GM10248 (cell line): Measurements from ENCODE around the gene PCDHA1.

Experiments used
- CTCF ChIA-PET: fragments of 300-600 bp; sonication (Branson Sonifier 250); formaldehyde crosslinking; extraction: SDS; loops from one replicate; lab custom pipeline; 2021; ENCODE audit warnings: antibody characterized with exemption; lab: Yijun Ruan, JAX
- POLR2A ChIA-PET: fragments of 350-650 bp; sonication (Branson Sonifier 250); formaldehyde crosslinking; extraction: SDS; loops from one replicate; lab custom pipeline; 2020; ENCODE audit warnings: antibody characterized with exemption; lab: Yijun Ruan, JAX
- DNase-seq: peaks from one replicate; pipeline ENCODE4 v3.0.0; 2012; ENCODE audit errors: extremely low spot score
- TF ChIP-seq, protein P1 (sequence below): IDR thresholded peaks from 2 replicates; pipeline ENCODE4 v1.5.1; 2012; ENCODE audit warnings: mild to moderate bottlenecking, low read depth; ENCODE audit errors: extremely low read depth, missing control alignments, control extremely low read depth

Gene PCDHA1

DNA sequence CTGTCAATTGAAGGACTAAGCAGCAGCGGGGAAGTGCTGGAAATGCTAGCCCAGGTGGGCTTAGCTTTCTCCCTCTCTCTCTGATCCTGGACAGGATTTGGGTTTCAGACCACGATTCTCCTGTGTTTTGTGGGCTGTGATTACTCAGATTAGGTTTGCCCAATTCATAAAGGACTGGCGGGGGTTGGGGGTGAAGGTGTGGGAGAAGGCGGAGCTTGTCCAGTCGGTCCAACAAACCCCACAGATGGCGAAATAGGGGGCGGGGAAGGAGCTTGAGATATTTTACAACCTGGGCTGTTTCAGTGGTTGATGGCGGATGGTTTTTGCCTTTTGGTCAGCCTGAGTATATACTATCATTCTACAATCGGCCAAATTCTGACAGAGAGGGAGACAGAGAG is 215.5 kb downstream of the PCDHA1 start:
- TF ChIP-seq, protein P1, sequence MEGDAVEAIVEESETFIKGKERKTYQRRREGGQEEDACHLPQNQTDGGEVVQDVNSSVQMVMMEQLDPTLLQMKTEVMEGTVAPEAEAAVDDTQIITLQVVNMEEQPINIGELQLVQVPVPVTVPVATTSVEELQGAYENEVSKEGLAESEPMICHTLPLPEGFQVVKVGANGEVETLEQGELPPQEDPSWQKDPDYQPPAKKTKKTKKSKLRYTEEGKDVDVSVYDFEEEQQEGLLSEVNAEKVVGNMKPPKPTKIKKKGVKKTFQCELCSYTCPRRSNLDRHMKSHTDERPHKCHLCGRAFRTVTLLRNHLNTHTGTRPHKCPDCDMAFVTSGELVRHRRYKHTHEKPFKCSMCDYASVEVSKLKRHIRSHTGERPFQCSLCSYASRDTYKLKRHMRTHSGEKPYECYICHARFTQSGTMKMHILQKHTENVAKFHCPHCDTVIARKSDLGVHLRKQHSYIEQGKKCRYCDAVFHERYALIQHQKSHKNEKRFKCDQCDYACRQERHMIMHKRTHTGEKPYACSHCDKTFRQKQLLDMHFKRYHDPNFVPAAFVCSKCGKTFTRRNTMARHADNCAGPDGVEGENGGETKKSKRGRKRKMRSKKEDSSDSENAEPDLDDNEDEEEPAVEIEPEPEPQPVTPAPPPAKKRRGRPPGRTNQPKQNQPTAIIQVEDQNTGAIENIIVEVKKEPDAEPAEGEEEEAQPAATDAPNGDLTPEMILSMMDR: no peak
- no peak for DNase-seq
- POLR2A ChIA-PET: no interaction called here
- CTCF ChIA-PET: no interaction called here

DNA sequence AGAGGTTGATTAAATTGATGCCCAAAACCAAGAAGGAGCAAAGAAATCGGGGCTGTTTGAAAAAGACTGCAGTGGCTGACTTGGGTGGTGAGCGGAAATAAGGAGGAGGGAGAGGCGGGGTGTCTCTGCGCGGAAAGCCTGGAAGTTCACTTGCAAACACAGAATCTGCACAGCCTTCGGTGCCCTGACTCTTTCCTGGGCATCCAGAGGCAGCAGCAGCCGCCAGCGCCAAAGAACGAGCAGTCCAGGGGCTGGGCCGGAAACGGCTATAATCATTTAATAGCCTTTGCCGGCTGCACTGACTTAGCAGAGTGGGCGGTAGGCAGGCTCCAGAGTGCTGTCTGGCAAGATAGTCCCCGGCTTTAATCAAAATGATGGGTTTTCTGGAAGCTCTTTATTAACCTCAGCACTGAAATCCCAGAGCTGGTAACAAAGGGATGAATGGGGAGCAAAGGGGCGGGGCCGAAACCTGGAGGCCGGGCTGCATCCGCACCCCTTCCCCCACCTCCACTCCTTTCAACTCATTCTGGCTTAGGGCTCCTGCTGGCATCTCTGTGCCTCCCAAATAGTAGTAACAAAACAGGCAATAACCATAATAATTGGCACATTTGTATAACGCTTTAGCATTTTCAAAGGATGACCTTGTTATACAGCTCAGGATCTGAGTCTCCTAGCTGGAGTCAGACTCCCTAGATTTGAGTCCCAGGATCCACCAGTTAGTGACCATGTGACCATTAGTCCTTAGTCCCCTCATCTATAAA is 216.1 kb downstream of the PCDHA1 start:
- ChIA-PET POLR2A (no interaction called here), CTCF (interaction anchor here (1.5 kb wide), 1 partner anchor 11 kb away, joined by 5 read pairs; no protein-coding TSS in a partner anchor)
- no peak for DNase-seq
- TF ChIP-seq, protein P1: no peak

DNA sequence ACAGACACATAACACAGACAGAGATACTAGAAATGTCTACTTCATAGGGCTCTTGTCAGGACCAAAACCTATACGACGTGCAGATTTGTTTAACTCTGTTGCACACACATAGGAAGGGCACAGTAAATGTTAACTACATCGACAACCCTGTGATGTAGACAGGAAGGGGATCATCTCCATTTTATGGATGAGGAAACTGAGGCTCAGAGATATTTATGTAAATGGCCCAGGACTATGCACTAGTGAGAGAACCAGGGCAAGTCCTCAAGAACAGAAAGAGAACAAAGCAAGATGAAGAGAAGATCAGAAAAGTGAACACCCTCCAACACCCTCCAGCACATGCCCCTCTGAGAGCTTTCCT is 216.6 kb downstream of the PCDHA1 start:
- POLR2A ChIA-PET: no interaction called here
- CTCF ChIA-PET: interaction anchor here (1.5 kb wide), 1 partner anchor 12 kb away, joined by 5 read pairs; no protein-coding TSS in a partner anchor
- TF ChIP-seq, protein P1: no peak

DNA sequence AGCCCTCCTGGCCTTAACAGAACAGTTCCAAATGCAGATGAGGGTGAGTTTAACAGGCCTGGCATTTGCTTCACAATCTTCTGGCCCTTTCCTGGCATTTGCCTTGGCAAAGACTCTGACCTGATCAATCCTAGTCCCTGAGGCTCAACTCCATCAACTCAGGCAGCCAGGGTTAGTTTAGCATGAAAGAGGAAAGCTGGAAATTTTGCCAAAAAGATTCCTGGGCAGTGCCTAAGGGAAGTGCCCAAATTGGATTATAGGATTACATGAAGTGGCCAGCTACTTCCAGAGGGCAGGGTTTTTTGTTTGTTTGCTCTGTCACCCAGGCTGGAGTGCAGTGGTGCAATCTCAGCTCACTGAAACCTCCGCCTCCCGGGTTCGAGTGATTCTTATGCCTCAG is 217.1 kb downstream of the PCDHA1 start:
- CTCF ChIA-PET: interaction anchor here (1.5 kb wide), 1 partner anchor 12 kb away, joined by 5 read pairs; no protein-coding TSS in a partner anchor
- TF ChIP-seq, protein P1: no peak
- DNase-seq: no peak
- POLR2A ChIA-PET: no interaction called here

More for the DNA sequence above, 216.6 kb downstream of the PCDHA1 start:
- DNase-seq: no peak

DNA sequence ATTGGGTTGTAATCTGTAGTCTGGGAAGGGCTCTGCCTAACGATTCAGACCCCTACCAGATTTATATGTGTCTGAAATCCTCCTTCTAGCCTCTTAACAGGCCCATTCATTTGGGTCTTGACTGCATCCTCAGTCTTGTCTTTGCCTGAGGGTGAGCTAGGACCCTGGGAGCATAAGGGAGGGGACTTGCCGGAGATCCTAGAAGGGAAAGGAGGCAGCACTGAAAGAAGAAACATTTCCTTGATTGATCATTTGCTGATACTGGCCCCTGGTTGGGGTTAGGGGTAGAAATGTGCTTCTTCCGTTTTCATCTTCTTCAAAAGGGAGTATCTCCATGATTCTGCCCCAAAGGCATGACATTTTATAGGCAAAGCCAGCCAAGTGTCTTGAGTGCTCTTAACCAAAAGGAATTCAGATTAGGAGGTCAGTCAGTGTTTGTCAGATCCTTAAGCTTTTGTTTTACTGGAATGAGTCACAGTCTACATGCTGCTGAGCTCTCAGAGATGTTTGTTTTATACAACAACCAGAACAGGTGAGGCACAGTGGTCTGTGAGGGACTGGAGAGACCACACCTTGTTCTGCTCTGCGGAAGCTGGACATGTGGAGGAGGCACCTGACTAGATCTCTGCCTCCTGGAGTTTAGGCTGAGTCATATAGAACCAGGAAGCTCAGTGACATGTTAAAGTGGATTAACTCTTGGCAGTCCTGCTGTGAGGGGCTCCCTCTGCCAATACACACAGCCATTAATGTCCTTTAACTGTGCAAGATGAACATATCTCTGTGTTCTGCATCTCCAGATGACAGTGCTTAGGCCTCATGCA is 218.1 kb downstream of the PCDHA1 start:
- POLR2A ChIA-PET: no interaction called here
- DNase-seq: no peak
- TF ChIP-seq, protein P1: no peak
- CTCF ChIA-PET: interaction anchor here (1.2 to 1.5 kb wide), 2 partner anchors 13 to 21 kb away, joined by 3 to 5 read pairs; no protein-coding TSS in a partner anchor

DNA sequence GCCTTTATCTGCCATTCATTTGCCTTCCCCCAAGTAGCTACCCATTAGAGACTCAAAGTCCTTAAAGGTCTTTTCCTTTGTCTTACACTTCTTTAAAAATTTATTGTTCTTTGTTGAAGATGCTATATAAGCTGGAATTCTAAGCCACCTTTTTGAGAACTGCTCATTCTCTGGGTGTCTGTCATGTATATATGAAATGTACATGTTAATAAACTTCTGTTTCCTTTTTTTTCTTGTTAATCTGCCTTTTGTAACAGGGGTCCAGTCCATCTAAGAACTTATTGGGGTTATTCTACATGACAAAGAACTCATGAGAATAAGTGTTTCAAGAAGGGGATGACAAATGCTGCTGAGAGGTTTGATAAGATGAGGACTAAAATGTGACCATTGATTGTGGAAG is 221.9 kb downstream of the PCDHA1 start:
- ChIA-PET POLR2A (interaction anchor here (0.7 kb wide), 1 partner anchor 1164 kb away, joined by 8 read pairs; no protein-coding TSS in a partner anchor), CTCF (no interaction called here)
- TF ChIP-seq, protein P1: no peak
- no peak for DNase-seq
